HG02759 (cell line): Measurements from ENCODE around the gene GDPD5.

Experiments
- ATAC-seq: cut with Tn5 transposase; IDR thresholded peaks from one replicate; pipeline ENCODE4 v1.9.1; 2021; ENCODE audit warnings: mild to moderate bottlenecking, moderate library complexity; ENCODE audit not compliant: unreplicated experiment

Gene GDPD5

GRCh38 chr11:75495749-75496304 lies 29.9 kb downstream of the GDPD5 start:
- no peak for ATAC-seq

DNA sequence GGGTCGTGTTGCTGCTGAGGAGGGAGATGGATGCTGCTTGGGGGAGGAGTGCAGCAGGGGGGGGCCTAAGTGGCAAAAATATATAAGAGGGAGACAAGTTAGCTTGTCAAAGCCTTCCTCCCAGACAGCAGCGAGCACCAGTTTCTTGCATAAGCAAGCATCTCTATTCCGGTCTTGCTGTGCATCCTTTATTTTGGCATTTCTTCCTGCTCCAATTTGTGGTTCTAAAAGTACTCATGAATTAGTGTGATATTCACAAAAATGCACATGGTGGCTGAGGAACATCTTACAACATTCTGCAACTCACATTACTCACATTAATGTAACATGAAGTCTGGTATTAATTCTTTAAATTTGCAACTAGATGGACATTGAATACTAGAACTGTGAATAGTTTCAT lies 32.1 kb downstream of the GDPD5 start:
- ATAC-seq: no peak

GRCh38 chr11:75492181-75492820 lies 33.4 kb downstream of the GDPD5 start:
- ATAC-seq: no peak

DNA sequence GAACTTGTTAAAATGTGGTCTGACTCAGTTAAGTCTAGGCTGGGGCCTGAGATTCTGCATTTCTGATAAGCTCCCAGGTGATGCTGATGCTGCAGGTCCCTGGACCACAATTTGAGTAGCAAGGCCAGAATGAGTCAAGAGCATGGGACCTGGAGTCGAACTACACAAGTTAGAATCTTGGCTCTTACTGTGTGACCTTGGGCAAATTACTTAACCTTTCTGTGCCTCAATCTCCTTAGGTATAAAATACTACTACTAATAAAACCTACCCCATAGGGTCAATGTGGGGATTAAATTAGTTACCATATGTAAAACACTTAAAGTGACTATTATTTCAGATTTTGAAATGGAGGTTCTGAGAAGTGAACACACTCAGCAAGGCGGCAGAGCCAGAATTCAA lies 34.3 kb downstream of the GDPD5 start:
- ATAC-seq: no peak

- ATAC-seq: no peak
Measured at GRCh38 chr11:75490221-75491181, 35.2 kb downstream of the GDPD5 start.

GRCh38 chr11:75487365-75487764 lies 38.4 kb downstream of the GDPD5 start:
- ATAC-seq: no peak

- no peak for ATAC-seq
Measured at GRCh38 chr11:75485742-75486141, 40.0 kb downstream of the GDPD5 start.

DNA sequence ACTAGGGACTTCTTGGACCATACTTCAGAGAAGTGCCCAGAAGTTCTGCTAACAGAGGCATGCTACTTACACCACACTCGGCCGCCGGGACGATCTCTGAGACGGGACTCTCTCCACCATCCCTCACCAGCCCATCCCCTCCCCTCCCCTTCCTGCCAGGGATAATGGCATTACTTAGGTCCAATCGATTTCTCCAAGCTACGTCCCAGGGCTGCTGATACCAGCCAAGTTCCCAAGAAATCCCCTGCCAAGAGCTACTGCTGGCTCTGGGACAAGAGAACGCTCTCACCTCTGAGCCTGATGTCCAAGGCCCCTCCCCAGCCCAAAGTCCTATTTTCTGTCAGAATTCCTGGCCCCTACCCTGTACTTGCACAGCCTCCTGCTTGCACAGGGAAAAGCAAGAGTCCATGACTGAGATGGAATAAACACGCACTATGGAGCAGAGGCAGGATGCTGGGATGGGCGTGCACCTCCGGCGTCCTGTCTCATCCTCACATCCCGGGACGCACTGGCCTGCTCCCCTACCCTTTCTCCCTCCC lies 42.7 kb downstream of the GDPD5 start:
- ATAC-seq: no peak

DNA sequence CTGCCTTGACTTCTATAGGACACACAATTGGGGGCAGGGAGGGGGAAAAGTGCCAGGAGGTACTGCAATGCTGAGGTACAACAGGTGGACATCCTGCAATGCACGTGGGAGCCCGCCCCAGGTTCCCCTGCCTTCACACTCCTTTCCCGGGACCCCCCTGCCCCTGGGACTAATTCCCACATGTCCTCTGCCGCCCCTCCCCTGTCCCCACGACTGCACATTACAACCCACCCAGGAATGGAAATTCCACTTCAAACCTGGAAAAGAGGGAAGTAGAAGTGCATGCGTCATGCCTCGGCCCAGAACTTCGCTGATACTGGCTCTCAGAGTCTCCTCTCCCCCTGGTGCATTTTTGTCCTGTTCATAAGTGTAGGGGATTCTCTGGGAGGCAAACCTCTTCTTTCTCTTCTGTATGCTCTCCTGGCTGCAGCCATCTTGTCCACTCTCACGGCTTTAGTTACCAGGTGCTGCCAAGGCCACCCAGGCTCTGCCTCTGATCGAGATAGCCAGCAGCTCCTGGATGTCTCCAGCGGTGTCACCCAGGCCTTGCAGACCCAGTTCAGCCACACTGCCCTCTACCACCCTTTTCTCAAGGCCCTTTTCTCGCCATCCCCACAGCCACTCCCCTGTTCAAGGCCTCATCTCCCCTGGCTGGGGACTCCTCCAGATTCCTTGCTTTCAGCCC lies 43.7 kb downstream of the GDPD5 start:
- ATAC-seq: no peak

- no peak for ATAC-seq
Measured at GRCh38 chr11:75481223-75481921, 44.4 kb downstream of the GDPD5 start.

DNA sequence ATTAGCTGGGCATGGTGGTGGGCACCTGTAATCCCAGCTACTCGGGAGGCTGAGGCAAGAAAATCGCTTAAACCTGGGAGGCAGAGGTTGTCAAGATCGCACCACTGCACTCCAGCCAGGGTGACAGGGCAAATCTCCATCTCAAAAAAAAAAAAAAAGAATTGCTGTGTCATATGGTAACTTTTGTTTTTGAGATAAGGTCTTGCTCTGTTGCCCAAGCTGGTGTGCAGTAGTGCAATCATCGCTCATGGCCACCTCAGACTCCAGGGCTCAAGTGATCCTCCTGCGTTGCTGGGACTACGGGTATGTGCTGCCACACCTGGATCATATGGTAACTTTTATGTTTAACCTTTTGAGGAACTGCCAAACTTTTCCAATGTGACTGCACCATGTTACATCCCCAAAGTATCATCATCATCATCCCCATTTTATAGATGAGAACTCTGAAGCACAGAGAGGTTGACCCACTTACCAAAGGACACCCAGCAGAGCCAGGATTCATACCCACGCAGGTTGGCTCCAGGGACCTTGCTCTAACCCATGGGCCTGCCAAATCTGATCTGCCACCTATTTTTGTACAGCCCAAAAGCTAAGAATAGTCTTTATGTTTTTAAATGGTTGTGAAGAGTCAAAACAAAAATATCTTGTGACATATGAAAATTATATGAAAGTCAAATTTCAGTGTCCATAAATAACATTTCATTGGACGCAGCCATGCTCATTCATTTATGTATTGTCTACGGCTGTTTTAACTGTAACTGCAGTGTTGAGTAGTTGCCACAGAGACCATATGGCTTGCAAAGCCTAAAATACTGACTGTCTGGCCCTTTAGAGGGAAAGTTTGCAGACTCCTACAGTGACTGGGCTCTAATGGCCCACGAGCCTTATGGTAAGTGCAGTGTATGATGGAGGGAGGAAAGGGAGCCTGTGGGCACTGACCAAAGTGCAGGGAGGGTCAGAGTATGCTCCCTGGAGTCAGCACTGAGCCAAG lies 45.3 kb downstream of the GDPD5 start:
- no peak for ATAC-seq

- ATAC-seq: no peak
Measured at GRCh38 chr11:75479597-75480145, 46.1 kb downstream of the GDPD5 start.

GRCh38 chr11:75478783-75479596 lies 46.8 kb downstream of the GDPD5 start:
- ATAC-seq: no peak

DNA sequence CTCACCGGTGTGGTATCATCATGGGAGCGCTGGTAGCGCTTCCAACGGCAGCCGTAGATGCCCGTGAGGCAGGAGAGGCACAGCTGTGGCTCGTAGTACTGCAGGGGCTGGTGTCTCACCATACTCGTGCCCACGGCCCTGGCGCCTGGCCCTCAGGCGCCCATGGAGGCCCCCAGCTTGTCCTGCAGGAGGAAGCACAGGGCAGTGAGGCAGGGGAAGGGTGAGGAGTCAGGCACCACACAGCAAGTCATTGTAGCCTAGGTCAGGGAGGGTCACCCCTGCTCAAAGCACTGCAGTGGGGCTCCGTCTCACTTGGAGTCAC lies 48.2 kb downstream of the GDPD5 start:
- no peak for ATAC-seq

- ATAC-seq: no peak
Measured at GRCh38 chr11:75476739-75477613, 48.8 kb downstream of the GDPD5 start.

GRCh38 chr11:75475767-75476650 lies 49.7 kb downstream of the GDPD5 start:
- no peak for ATAC-seq
